ENCODE results near the gene CCDC117. TPM values are rescaled to one million over a fixed set of nuclear protein-coding genes. Genes with fewer than 3 reads are reported as not detected.

Gene CCDC117
- total RNA-seq, 1 experiment from 2014 or later, result 12.1 TPM

GRCh38 chr22:28766628-28767027, 5.9 kb upstream of the CCDC117 start:
- H3K9me3 Mint-ChIP-seq (ENCODE audit: unreplicated experiment), result no peaks in the 10 kb centered on the region
- ChIA-PET CTCF (no interaction called here), POLR2A (no interaction called here)
- H3K4me3 Mint-ChIP-seq (ENCODE audit: unreplicated experiment), result no peak overlapping the region
- no peak for TF ChIP-seq CTCF (IDR thresholded peaks at IDR 0.05; ENCODE audit: unreplicated experiment)
- no peak overlapping the region for H3K27ac Mint-ChIP-seq (ENCODE audit: low read depth, unreplicated experiment)
- H3K27me3 Mint-ChIP-seq (ENCODE audit: insufficient read depth, unreplicated experiment), result no peaks in the 10 kb centered on the region
- no peak for DNase-seq (ENCODE audit: unreplicated experiment)
- peaks cover under 1% of the 10 kb centered on the region for H3K36me3 Mint-ChIP-seq (ENCODE audit: insufficient read depth, unreplicated experiment)
- no TSS peak for BruUV-seq (replicated peaks)
- intact Hi-C loops (cut with micrococcal nuclease), result no loop called here
- no peaks in the 10 kb centered on the region for H3K4me1 Mint-ChIP-seq (ENCODE audit: insufficient read depth, unreplicated experiment)

- no peak overlapping the region for H3K27ac Mint-ChIP-seq (ENCODE audit: low read depth, unreplicated experiment)
- no peak for DNase-seq (ENCODE audit: unreplicated experiment)
- no peaks in the 10 kb centered on the region for H3K27me3 Mint-ChIP-seq (ENCODE audit: insufficient read depth, unreplicated experiment)
- intact Hi-C loops (cut with micrococcal nuclease), result no loop called here
- peaks cover 6% of the 10 kb centered on the region for H3K4me1 Mint-ChIP-seq (ENCODE audit: insufficient read depth, unreplicated experiment)
- H3K9me3 Mint-ChIP-seq (ENCODE audit: unreplicated experiment), result no peaks in the 10 kb centered on the region
- no TSS peak for BruUV-seq (replicated peaks)
- H3K36me3 Mint-ChIP-seq (ENCODE audit: insufficient read depth, unreplicated experiment), result peaks cover 14% of the 10 kb centered on the region
- H3K4me3 Mint-ChIP-seq (ENCODE audit: unreplicated experiment), result no peak overlapping the region
- ChIA-PET CTCF (no interaction called here), POLR2A (no interaction called here)
- TF ChIP-seq CTCF (IDR thresholded peaks at IDR 0.05; ENCODE audit: unreplicated experiment), result no peak
These were observed 3.6 kb upstream of the CCDC117 start for GRCh38 chr22:28768701-28769393.

GRCh38 chr22:28769394-28770085, 3.0 kb upstream of the CCDC117 start:
- no peak overlapping the region for H3K27ac Mint-ChIP-seq (ENCODE audit: low read depth, unreplicated experiment)
- no peaks in the 10 kb centered on the region for H3K9me3 Mint-ChIP-seq (ENCODE audit: unreplicated experiment)
- BruUV-seq (replicated peaks), result no TSS peak
- CTCF ChIA-PET, result no interaction called here
- H3K4me1 Mint-ChIP-seq (ENCODE audit: insufficient read depth, unreplicated experiment), result peaks cover 7% of the 10 kb centered on the region
- no peak overlapping the region for H3K4me3 Mint-ChIP-seq (ENCODE audit: unreplicated experiment)
- POLR2A ChIA-PET, result interaction anchor here (0.9 to 5.8 kb wide), 2 partner anchors 14 to 30 kb away, joined by 3 to 74 read pairs; partner anchors contain the start of gene XBP1
- no peak for DNase-seq (ENCODE audit: unreplicated experiment)
- no peak for TF ChIP-seq CTCF (IDR thresholded peaks at IDR 0.05; ENCODE audit: unreplicated experiment)
- intact Hi-C loops (cut with micrococcal nuclease), result no loop called here
- no peaks in the 10 kb centered on the region for H3K27me3 Mint-ChIP-seq (ENCODE audit: insufficient read depth, unreplicated experiment)
- H3K36me3 Mint-ChIP-seq (ENCODE audit: insufficient read depth, unreplicated experiment), result peaks cover 21% of the 10 kb centered on the region

GRCh38 chr22:28771195-28771791, 1.2 kb upstream of the CCDC117 start:
- ChIA-PET CTCF (interaction anchor here (0.6 kb wide), 1 partner anchor 26 kb away, joined by 3 read pairs; no protein-coding TSS in a partner anchor), POLR2A (interaction anchor here (0.6 to 5.8 kb wide), 6 partner anchors 15 to 604 kb away, joined by 3 to 74 read pairs (median 6); partner anchors contain the start of genes CHEK2, HSCB and XBP1)
- intact Hi-C loops (cut with micrococcal nuclease), result no loop called here
- Mint-ChIP-seq H3K4me3 (ENCODE audit: unreplicated experiment) (no peak overlapping the region), H3K27ac (ENCODE audit: low read depth, unreplicated experiment) (no peak overlapping the region), H3K4me1 (ENCODE audit: insufficient read depth, unreplicated experiment) (peaks cover 10% of the 10 kb centered on the region), H3K36me3 (ENCODE audit: insufficient read depth, unreplicated experiment) (peaks cover 38% of the 10 kb centered on the region), H3K9me3 (ENCODE audit: unreplicated experiment) (no peaks in the 10 kb centered on the region), H3K27me3 (ENCODE audit: insufficient read depth, unreplicated experiment) (no peaks in the 10 kb centered on the region)
- no peak for TF ChIP-seq CTCF (IDR thresholded peaks at IDR 0.05; ENCODE audit: unreplicated experiment)
- BruUV-seq (replicated peaks), result no TSS peak
- peak; percentile 27 for DNase-seq (ENCODE audit: unreplicated experiment)

Data from MCF 10A (cell line).